ENCODE measurements around the gene TMEM132C.

Gene TMEM132C

DNA sequence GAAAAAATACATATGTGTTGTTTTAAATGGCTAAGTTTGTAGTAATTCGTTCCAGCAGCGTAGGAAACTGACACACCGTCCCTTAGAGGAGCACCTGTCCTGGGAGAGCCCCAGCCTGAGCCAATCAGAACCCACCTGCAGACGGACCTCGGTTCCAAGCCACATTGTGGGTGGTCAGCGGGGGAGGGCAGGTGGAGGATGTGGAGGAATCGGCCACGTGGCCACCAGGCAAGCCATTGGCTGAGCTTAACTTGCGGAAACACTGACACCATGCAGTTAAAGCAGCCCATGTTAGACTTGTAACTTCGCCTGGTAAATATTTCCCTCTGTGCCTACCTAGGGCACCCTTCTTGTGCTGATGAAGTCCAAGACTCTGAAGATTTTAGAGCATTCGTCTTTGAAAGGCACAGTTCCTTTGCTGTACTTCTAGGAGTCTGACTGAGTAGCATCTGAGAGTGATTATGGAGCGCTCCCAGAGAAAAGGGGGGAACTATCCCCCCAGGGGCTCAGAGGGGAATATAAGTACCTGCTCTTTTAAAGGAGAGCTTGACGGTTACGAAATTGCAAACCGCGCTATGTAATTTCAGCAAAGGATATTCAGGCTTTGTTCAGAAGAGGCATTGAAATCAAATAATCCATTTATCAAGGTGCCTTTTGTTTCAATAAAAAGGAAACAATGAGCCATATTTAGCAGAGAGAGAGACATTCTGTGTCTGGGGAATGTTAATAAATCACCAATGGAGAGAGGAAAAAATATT is 135.7 kb downstream of the TMEM132C start:
- TF ChIP-seq, protein P1, sequence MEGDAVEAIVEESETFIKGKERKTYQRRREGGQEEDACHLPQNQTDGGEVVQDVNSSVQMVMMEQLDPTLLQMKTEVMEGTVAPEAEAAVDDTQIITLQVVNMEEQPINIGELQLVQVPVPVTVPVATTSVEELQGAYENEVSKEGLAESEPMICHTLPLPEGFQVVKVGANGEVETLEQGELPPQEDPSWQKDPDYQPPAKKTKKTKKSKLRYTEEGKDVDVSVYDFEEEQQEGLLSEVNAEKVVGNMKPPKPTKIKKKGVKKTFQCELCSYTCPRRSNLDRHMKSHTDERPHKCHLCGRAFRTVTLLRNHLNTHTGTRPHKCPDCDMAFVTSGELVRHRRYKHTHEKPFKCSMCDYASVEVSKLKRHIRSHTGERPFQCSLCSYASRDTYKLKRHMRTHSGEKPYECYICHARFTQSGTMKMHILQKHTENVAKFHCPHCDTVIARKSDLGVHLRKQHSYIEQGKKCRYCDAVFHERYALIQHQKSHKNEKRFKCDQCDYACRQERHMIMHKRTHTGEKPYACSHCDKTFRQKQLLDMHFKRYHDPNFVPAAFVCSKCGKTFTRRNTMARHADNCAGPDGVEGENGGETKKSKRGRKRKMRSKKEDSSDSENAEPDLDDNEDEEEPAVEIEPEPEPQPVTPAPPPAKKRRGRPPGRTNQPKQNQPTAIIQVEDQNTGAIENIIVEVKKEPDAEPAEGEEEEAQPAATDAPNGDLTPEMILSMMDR (IDR thresholded peaks at IDR 0.05; ENCODE audit: low read depth, low read length, missing control alignments): no peak
- H3K4me3 ChIP-seq (ENCODE audit: low read depth, low read length): no peak overlapping the region
- DNase-seq (ENCODE audit: low read depth): no peak

- TF ChIP-seq, protein P1 (IDR thresholded peaks at IDR 0.05; ENCODE audit: low read depth, low read length, missing control alignments): no peak
- no peak for DNase-seq (ENCODE audit: low read depth)
These were observed 141.7 kb downstream of the TMEM132C start for GRCh38 chr12:128408669-128409068.

GRCh38 chr12:128415036-128415560 is 148.1 kb downstream of the TMEM132C start:
- TF ChIP-seq, protein P1 (IDR thresholded peaks at IDR 0.05; ENCODE audit: low read depth, low read length, missing control alignments): no peak
- no peak for DNase-seq (ENCODE audit: low read depth)
- H3K4me3 ChIP-seq (ENCODE audit: low read depth, low read length): no peak overlapping the region

More at GRCh38 chr12:128408669-128409068, 141.7 kb downstream of the TMEM132C start:
- no peak overlapping the region for H3K4me3 ChIP-seq (ENCODE audit: low read depth, low read length)

- no peak for DNase-seq (ENCODE audit: low read depth)
- TF ChIP-seq, protein P1 (IDR thresholded peaks at IDR 0.05; ENCODE audit: low read depth, low read length, missing control alignments): no peak
- H3K4me3 ChIP-seq (ENCODE audit: low read depth, low read length): no peak overlapping the region
These were observed 152.0 kb downstream of the TMEM132C start for GRCh38 chr12:128418944-128419343.

DNA sequence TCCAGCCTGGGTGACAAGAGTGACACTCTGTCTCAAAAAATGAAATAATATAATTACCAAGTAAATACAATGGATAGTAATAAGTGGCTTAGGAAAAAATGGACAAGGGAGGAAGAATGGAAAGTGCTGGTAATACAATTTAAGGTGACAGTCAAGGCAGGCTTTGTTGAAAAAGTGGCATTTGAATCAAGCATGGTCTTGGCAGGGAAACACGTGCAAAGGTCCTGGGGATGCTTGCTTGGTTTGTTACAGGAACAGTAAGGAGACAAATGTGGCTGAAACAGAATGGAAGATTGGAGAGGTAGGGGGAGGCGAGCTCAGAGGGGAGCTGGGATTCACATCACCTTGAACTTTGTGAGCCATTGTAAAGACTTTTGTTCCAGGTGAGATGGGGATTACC is 153.2 kb downstream of the TMEM132C start:
- H3K4me3 ChIP-seq (ENCODE audit: low read depth, low read length): no peak overlapping the region
- DNase-seq (ENCODE audit: low read depth): no peak
- TF ChIP-seq, protein P1 (IDR thresholded peaks at IDR 0.05; ENCODE audit: low read depth, low read length, missing control alignments): no peak

DNA sequence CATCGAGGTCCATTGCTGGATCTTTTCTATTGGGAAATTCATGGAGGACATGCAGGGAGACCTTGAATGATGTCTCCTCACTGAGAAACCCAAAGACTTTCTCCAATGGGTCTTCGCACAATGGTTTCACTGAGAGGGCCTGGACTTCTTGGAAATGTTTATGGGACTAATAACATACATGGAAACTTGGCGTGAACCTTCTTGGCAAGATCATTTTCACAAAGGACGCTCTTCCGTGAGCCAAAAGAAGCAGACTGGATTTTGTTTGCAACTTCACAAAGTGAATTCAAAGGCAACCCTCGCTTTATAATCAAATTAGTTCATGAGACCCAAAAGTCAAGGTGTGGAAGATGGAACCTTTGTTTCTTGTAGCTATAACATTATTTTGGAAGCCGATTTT is 154.4 kb downstream of the TMEM132C start:
- no peak for DNase-seq (ENCODE audit: low read depth)
- TF ChIP-seq, protein P1 (IDR thresholded peaks at IDR 0.05; ENCODE audit: low read depth, low read length, missing control alignments): no peak
- H3K4me3 ChIP-seq (ENCODE audit: low read depth, low read length): no peak overlapping the region

- TF ChIP-seq, protein P1 (IDR thresholded peaks at IDR 0.05; ENCODE audit: low read depth, low read length, missing control alignments): no peak
- no peak overlapping the region for H3K4me3 ChIP-seq (ENCODE audit: low read depth, low read length)
- no peak for DNase-seq (ENCODE audit: low read depth)
These were observed 156.2 kb downstream of the TMEM132C start for GRCh38 chr12:128423205-128423604.

All from GM12864 (cell line).